HEK293 (cell line): ENCODE data around the gene PTGES.

Experiments
- AEBP2 ChIP-seq: fragments of 450-650 bp; formaldehyde crosslinking; IDR thresholded peaks from 2 replicates; pipeline ENCODE4 v1.5.1; 2016; ENCODE audit warnings: missing biosample characterization, missing genetic modification characterization, borderline replicate concordance
- CTCF ChIP-seq: fragments of 450-650 bp; formaldehyde crosslinking; IDR thresholded peaks from 2 replicates; pipeline ENCODE4 v1.5.1; 2016; ENCODE audit warnings: missing biosample characterization, missing genetic modification characterization
- GLI2 ChIP-seq: fragments of 450-650 bp; formaldehyde crosslinking; IDR thresholded peaks from 2 replicates; pipeline ENCODE4; 2017; ENCODE audit warnings: missing biosample characterization, missing genetic modification characterization, low read depth, borderline replicate concordance
- SALL2 ChIP-seq: fragments of 450-650 bp; formaldehyde crosslinking; IDR thresholded peaks from 2 replicates; pipeline ENCODE4 v1.5.0; 2017; ENCODE audit warnings: missing biosample characterization, mild to moderate bottlenecking, missing genetic modification characterization, borderline replicate concordance
- SETDB1 ChIP-seq: IDR thresholded peaks from one replicate; pipeline ENCODE4 v1.6.1; 2017; ENCODE audit warnings: mild to moderate bottlenecking, low read length, moderate library complexity, mixed read lengths; ENCODE audit not compliant: insufficient read length
- ZBTB21 ChIP-seq: fragments of 450-650 bp; formaldehyde crosslinking; IDR thresholded peaks from 2 replicates; pipeline ENCODE4 v1.5.1; 2017; ENCODE audit warnings: missing biosample characterization, missing genetic modification characterization
- ZNF292 ChIP-seq: fragments of 450-650 bp; formaldehyde crosslinking; IDR thresholded peaks from 2 replicates; pipeline ENCODE4 v1.5.1; 2016; ENCODE audit warnings: low read depth, missing biosample characterization, missing genetic modification characterization, borderline replicate concordance
- ZNF501 ChIP-seq: fragments of 450-650 bp; formaldehyde crosslinking; IDR thresholded peaks from 2 replicates; pipeline ENCODE4 v1.5.1; 2016; ENCODE audit warnings: missing biosample characterization, missing genetic modification characterization
- ZNF623 ChIP-seq: fragments of 450-650 bp; formaldehyde crosslinking; IDR thresholded peaks from 2 replicates; pipeline ENCODE4 v1.5.1; 2016; ENCODE audit warnings: missing biosample characterization, missing genetic modification characterization
- ZNF707 ChIP-seq: fragments of 450-650 bp; formaldehyde crosslinking; IDR thresholded peaks from 2 replicates; pipeline ENCODE4 v1.5.1; 2016; ENCODE audit warnings: missing biosample characterization, missing genetic modification characterization
- TF ChIP-seq, protein P1 (sequence below): IDR thresholded peaks from 2 replicates; pipeline ENCODE4 v1.6.1; 2011; ENCODE audit warnings: mild to moderate bottlenecking, low read depth, low read length, borderline replicate concordance

DNA sequence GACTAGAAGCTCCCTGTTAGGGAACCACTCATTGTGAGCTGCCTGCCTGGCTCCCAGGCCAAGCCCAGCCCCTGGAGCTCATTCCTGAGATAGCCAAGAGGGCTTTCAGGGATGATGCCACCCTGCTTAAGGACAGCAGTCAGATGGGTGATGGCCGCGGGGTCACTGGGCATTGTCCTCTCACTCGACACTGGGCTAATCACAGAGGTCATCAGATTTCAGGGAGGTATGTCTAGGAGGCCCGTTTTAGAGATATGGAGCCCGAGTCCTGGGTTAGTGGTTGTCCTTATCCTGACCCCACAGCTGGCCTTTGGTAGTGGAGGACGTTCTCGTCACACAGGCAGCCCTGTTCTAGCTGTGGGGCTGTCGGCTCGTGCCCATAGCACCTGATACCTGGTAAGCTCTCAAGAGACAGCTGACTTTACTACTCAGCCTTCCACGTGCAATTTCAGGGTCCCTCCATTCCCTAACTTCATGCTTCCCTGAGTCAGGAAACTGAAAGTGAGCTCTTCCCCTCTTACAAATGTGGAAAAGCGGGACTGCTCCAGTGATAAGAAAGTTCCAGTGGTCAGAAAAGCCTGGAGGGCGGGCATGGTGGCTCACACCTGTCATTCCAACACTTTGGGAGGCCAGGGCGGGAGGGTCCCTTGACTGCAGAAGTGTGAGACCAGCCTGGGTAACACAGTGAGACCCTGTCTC is 7.1 kb upstream of the PTGES start:
- no peak for TF ChIP-seq GLI2 (tag by site-specific recombination)
- TF ChIP-seq ZBTB21 (tag by site-specific recombination) = no peak
- no peak for TF ChIP-seq CTCF
- TF ChIP-seq, protein P1, sequence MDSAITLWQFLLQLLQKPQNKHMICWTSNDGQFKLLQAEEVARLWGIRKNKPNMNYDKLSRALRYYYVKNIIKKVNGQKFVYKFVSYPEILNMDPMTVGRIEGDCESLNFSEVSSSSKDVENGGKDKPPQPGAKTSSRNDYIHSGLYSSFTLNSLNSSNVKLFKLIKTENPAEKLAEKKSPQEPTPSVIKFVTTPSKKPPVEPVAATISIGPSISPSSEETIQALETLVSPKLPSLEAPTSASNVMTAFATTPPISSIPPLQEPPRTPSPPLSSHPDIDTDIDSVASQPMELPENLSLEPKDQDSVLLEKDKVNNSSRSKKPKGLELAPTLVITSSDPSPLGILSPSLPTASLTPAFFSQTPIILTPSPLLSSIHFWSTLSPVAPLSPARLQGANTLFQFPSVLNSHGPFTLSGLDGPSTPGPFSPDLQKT = no peak
- no peak for TF ChIP-seq AEBP2
- TF ChIP-seq ZNF707 (tag by site-specific recombination) = no peak
- no peak for TF ChIP-seq SALL2 (tag by site-specific recombination)
- TF ChIP-seq SETDB1 = no peak
- no peak for TF ChIP-seq ZNF501
- TF ChIP-seq ZNF292 (tag by site-specific recombination) = no peak
- TF ChIP-seq ZNF623 (tag by site-specific recombination) = no peak
